Endothelial cell of umbilical vein (primary cell): ENCODE measurements around the gene DAP. TPM values are rescaled to one million over a fixed set of nuclear protein-coding genes. Genes with fewer than 3 reads are reported as not detected.

Experiments
- BruUV-seq: library from RNA; stranded (reverse); fragments of 400-500 nt; replicated peaks from 2 replicates; lab custom pipeline; 2021; lab: Mats Ljungman, UMichigan
- CTCF ChIA-PET: fragments of 300-600, 350-600 bp; sonication (Branson Sonifier 250); formaldehyde crosslinking; loops from one replicate; lab custom pipeline; 2021; ENCODE audit warnings: antibody characterized with exemption, inconsistent platforms; lab: Charles Lee
- POLR2A ChIA-PET: fragments of 300-600, 350-600 bp; sonication (Branson Sonifier 250); formaldehyde crosslinking; loops from one replicate; lab custom pipeline; 2021; ENCODE audit warnings: antibody characterized with exemption, inconsistent platforms; lab: Charles Lee
- DNase-seq: peaks from one replicate; pipeline ENCODE4 v3.0.0-alpha.2; 2011; ENCODE audit warnings: low read depth, low spot score
- FAIRE-seq: peaks from 2 replicates; lab custom pipeline; 2011; peaks lifted over from hg19 to GRCh38; lab: Jason Lieb, UNC
- H2AFZ ChIP-seq: 2 replicates; pipeline ENCODE4 v1.6.0; 2012; ENCODE audit warnings: low read depth, low read length, control low read depth, inconsistent platforms
- H3K27ac ChIP-seq: 2 replicates; pipeline ENCODE4 v1.5.1; 2011; ENCODE audit warnings: low read depth, mild to moderate bottlenecking, control low read depth, low read length, moderate library complexity; ENCODE audit not compliant: insufficient read depth
- H3K27me3 ChIP-seq, 2 experiments: 2 replicates each; pipeline versions ENCODE4 v1.6.0 to v1.6.1; 2011; ENCODE audit warnings: low read length in 2 of 2, mixed read lengths in 1 of 2; ENCODE audit not compliant: control insufficient read depth in 2 of 2, insufficient read depth in 2 of 2
- H3K36me3 ChIP-seq, 2 experiments: 2 replicates in 1 of 2; 3 replicates in 1 of 2; pipeline ENCODE4 v1.5.1; 2011; ENCODE audit warnings: low read length in 2 of 2, mild to moderate bottlenecking in 1 of 2, moderate library complexity in 1 of 2; ENCODE audit not compliant: control insufficient read depth in 2 of 2, insufficient read depth in 2 of 2; ENCODE audit errors: extremely low read depth in 1 of 2
- H3K4me1 ChIP-seq: 3 replicates; pipeline ENCODE4 v1.5.1; 2011; ENCODE audit warnings: mild to moderate bottlenecking, low read length; ENCODE audit not compliant: control insufficient read depth, insufficient read depth; ENCODE audit errors: extremely low read depth
- H3K4me2 ChIP-seq: 2 replicates; pipeline ENCODE4 v1.6.1; 2011; ENCODE audit warnings: low read length, control low read depth, mixed read lengths; ENCODE audit not compliant: insufficient read depth
- H3K4me3 ChIP-seq, 3 experiments: fragments of 200-600 bp in 1 of 3; sonication (generic), shearing (Covaris generic) in 1 of 3; replicated peaks in 1 of 3; 2 replicates each; pipeline ENCODE4 v1.5.1; 2011 to 2016; ENCODE audit warnings: control low read depth in 3 of 3, low read length in 3 of 3, mild to moderate bottlenecking in 2 of 3, inconsistent platforms in 1 of 3, low read depth in 1 of 3, moderate library complexity in 1 of 3; ENCODE audit not compliant: insufficient read depth in 1 of 3
- H3K79me2 ChIP-seq: 2 replicates; pipeline ENCODE4 v1.6.0; 2012; ENCODE audit warnings: low read length, inconsistent platforms; ENCODE audit not compliant: control insufficient read depth, insufficient read depth
- H3K9ac ChIP-seq: replicated peaks from 2 replicates; pipeline ENCODE3; 2011; ENCODE audit warnings: low read length, control low read depth; ENCODE audit not compliant: insufficient read depth; ENCODE audit errors: extremely low read depth
- H3K9me1 ChIP-seq: replicated peaks from 3 replicates; pipeline ENCODE4 v1.6.0; 2011; ENCODE audit warnings: mild to moderate bottlenecking, low read length; ENCODE audit not compliant: control insufficient read depth, insufficient read depth; ENCODE audit errors: extremely low read depth
- H3K9me3 ChIP-seq: replicated peaks from 2 replicates; pipeline ENCODE4 v1.5.1; 2012; ENCODE audit warnings: low read length, inconsistent platforms; ENCODE audit not compliant: control insufficient read depth, insufficient read depth
- H4K20me1 ChIP-seq: replicated peaks from 2 replicates; pipeline ENCODE3; 2011; ENCODE audit warnings: mild to moderate bottlenecking, low read length; ENCODE audit not compliant: control insufficient read depth, insufficient read depth; ENCODE audit errors: extremely low read depth
- CTCF ChIP-seq, 2 donors: IDR thresholded peaks; 1 replicate in 1 of 2; 2 replicates in 1 of 2; pipeline ENCODE4 v1.5.1; 2011; ENCODE audit warnings: low read length in 2 of 2, mild to moderate bottlenecking in 2 of 2, moderate library complexity in 2 of 2, control low read depth in 1 of 2, inconsistent platforms in 1 of 2, low read depth in 1 of 2; ENCODE audit not compliant: insufficient read depth in 1 of 2; ENCODE audit errors: extremely low read depth in 1 of 2
- EZH2 ChIP-seq: IDR thresholded peaks from 2 replicates; pipeline ENCODE4 v1.6.1; 2012; ENCODE audit warnings: borderline replicate concordance, low read depth, mild to moderate bottlenecking, moderate library complexity, low read length, inconsistent platforms; ENCODE audit not compliant: severe bottlenecking
- FOS ChIP-seq: IDR thresholded peaks from 2 replicates; pipeline ENCODE4 v1.6.1; 2011; ENCODE audit warnings: mild to moderate bottlenecking, low read length, moderate library complexity, borderline replicate concordance; ENCODE audit not compliant: insufficient read depth
- GATA2 ChIP-seq: IDR thresholded peaks from 2 replicates; pipeline ENCODE4 v1.7.0; 2011; ENCODE audit warnings: low read depth, mild to moderate bottlenecking, moderate library complexity, mixed read lengths, low read length; ENCODE audit not compliant: insufficient read length, insufficient read depth
- MAX ChIP-seq: IDR thresholded peaks from 2 replicates; pipeline ENCODE4 v1.6.1; 2011; ENCODE audit not compliant: insufficient read depth, insufficient read length
- MYC ChIP-seq: IDR thresholded peaks from one replicate; pipeline ENCODE4 v1.6.1; 2011; ENCODE audit warnings: mild to moderate bottlenecking, low read depth, low read length
- dilution Hi-C: fragments of 300-500 bp; cut with MboI; formaldehyde crosslinking; loops from one replicate; pipeline ENCODE4 v1.15.0; 2019; ENCODE audit warnings: low sequenced_read_pairs; ENCODE audit not compliant: extremely low pct_ligation_motif_present
- intact Hi-C: fragments of 100-400 bp; cut with micrococcal nuclease; formaldehyde crosslinking; loops from one replicate; pipeline ENCODE4 v1.10.0; 2022
- polyA plus RNA-seq, 4 experiments: library from polyadenylated mRNA; depleted of rRNA in 3 of 4; stranded (reverse) in 3 of 4; unstranded in 1 of 4; fragments of >200 nt; gene quantifications; 2 replicates each; pipeline versions ENCODE4 v1.2.1 to v1.2.3, GENCODE V29; 2011 to 2012; ENCODE audit warnings: missing spikeins in 1 of 4
- total RNA-seq: library from RNA; stranded (reverse); gene quantifications from 2 replicates; pipeline ENCODE4 v1.2.3, GENCODE V29; 2021

DAP gene
- total and polyA plus RNA-seq, 2 donors (not counting 3 experiments of a cell fraction or from before 2014, with no cell fraction given) = 79.8 to 188 TPM

GRCh38 chr5:10737880-10738279 is 23.2 kb downstream of the DAP start:
- Histone ChIP-seq H2AFZ (no peak overlapping the region), H3K4me2 (no peak overlapping the region), H3K4me1 (peaks cover 27% of the 10 kb centered on the region), H3K9me3 (no peaks in the 10 kb centered on the region), H3K9me1 (no peaks in the 10 kb centered on the region), H4K20me1 (no peaks in the 10 kb centered on the region), H3K9ac (no peak overlapping the region), H3K79me2 (peaks cover 79% of the 10 kb centered on the region), H3K4me3 (no peak overlapping the region), H3K27ac (no peak overlapping the region), H3K27me3 (no peaks in the 10 kb centered on the region), H3K36me3 (peaks cover 0 to 2% of the 10 kb centered on the region in 2 experiments)
- no TSS peak for BruUV-seq
- no peak for DNase-seq
- no peak for TF ChIP-seq MYC
- no peak for TF ChIP-seq CTCF (IDR thresholded peaks at IDR 0.05; ENCODE audit: extremely low read depth in 1 of 2, insufficient read depth in 1 of 2, low read depth in 1 of 2, low read length in 2 of 2)
- no peak for TF ChIP-seq MAX
- no peak for TF ChIP-seq EZH2
- no peak for TF ChIP-seq GATA2
- TF ChIP-seq FOS = no peak
- dilution Hi-C loops (no loop called here), intact Hi-C loops (no loop called here)
- no peak for FAIRE-seq
- POLR2A ChIA-PET = no interaction called here
- CTCF ChIA-PET = interaction anchor here (0.8 to 1.1 kb wide), 2 partner anchors 13 to 285 kb away, joined by 3 to 4 read pairs; no protein-coding TSS in a partner anchor
